OCI-M1 (cell line): Measurements from ENCODE around the gene DNASE1L1.
A peak's percentile ranks its signal among the peaks of the same experiment; 100 is the strongest.

Source experiments
- DNase-seq: peaks from one replicate; lab custom pipeline; 2025; lab: John Stamatoyannopoulos, UW

The DNASE1L1 gene, protein sequence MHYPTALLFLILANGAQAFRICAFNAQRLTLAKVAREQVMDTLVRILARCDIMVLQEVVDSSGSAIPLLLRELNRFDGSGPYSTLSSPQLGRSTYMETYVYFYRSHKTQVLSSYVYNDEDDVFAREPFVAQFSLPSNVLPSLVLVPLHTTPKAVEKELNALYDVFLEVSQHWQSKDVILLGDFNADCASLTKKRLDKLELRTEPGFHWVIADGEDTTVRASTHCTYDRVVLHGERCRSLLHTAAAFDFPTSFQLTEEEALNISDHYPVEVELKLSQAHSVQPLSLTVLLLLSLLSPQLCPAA

DNA sequence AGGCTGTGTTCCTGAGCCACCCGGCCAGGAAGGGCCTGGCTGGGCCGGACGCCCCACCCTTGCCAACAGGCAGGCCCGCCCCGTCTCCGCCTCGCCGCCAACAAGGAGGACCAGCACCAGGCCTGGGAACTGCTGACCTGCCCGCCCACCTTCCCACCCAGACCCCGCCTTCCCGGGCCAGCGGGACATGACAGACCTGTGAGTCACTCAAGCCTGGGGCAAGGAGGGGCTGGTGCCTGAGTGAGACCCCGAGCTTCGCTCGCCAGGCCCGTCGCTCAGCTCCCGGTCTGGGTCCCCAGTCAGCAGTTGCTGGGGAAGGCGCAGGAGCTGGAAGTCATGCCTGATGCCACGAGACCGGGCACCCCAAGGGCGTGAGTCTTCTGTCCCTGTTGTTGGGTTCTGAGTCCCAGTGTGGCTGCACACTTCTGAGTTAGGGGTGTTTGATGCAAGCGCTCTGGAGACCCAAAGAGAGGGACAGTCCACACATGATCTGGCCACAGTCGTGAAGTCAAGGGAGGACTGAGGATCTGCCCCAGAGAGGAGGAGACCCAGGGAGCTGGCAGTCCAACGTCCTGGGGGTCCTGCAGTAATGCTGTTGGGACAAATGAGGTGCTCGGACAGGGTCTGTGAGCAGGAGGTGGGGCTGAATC lies at the start of gene DNASE1L1:
Gene DNASE1L1 (minus strand): TSS at position 33 of the 650 bp plus-strand sequence. CDS start 3,686 bp downstream, outside the sequence.
- peak; percentile 86 for DNase-seq

DNA sequence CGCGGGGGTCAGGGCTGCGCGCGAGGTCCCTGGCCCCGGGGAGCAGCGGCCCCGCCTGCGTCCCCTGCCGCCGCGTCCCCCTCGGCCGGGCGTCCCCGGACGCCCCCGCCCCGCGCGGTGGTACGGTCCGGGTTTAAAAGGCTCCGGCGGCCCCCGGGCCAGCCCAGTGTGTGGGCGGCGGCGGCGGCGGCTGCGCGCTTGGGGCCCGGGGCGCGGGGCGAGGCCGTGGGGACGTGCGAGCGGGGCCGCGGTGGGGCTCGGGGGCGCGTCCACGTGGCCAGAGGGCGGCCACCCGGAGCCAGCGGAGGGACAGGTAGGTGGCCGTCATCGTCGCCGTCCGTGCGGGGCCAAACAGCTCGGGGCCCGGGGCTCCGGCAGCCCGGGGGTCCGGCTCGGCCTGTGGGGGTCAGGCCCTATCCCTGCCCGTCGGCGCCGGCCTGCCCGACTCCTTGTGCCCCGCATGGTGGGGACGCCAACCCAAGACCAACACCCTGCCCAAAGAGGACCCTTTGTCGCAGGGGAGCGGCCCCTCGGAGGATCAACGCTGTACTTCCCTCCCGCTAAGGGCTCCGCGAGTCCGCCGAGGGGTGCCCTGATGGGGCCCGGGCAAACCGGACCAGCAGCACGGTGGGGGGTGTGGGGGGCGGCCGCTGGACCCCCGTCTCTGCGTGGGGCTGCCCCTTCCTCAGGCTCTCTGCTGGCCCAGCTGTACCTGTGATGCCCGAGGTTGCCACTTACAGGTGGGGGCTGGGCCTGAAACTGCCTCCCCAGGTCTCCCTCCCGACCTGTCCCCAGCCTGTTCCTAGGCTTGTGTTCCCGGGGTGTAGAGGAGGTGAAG lies 49.3 kb upstream of the DNASE1L1 start, which contains the start of gene PLXNA3:
Gene PLXNA3 (plus strand): TSS at position 166 of the 838 bp plus-strand sequence. CDS start 1,903 bp downstream, outside the sequence.
- peak; percentile 44 for DNase-seq

DNA sequence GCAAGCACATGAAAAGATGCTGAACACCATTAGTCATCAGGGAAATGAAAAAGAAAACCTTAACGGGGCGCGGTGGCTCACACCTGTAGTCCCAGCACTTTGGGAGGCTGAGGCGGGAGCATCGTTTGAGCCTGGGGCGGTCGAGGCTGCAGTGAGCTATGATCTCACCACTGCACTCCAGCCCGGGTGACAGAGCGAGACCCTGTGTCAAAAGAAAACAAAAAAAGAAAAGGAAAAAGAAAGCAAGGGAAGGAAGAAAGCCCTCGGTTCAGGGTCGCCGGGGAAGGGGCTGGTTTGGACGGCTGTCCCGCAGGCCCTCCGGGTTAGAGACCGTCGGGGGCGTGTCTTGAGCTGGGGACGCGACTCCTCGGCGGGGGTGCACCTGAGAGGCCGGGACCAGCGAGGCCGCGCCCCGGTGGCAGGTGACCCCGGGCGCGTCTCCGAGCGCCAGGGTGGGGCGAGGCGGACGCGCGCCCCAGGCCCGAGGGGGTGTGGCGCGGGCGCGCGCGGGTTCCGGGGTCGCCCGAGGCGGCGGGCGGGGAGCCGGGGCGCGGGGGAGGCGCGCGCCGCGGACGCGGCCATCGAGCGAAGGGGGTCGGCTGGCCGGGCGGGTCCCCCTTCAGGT lies 48.5 kb upstream of the DNASE1L1 start:
- peak; percentile 17 for DNase-seq

DNA sequence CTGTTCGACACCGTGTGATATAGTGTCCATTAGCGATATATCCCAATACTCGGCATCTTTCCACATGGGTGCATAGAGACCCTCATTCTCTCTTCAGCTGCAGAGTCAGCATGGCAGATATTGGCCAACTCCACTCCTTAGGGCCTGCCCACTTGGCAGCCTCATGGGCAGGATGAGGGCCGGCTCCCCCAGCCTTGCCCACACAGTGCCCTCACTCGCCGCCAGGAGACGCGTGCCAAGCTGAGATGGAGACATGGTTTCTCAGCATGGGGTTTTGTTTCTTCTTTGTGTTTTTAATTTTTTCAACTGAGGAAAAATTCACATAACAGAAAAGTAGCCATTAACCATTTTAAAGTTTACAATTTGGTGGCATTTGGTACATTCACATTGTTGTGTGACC lies 43.8 kb upstream of the DNASE1L1 start:
- no peak for DNase-seq

DNA sequence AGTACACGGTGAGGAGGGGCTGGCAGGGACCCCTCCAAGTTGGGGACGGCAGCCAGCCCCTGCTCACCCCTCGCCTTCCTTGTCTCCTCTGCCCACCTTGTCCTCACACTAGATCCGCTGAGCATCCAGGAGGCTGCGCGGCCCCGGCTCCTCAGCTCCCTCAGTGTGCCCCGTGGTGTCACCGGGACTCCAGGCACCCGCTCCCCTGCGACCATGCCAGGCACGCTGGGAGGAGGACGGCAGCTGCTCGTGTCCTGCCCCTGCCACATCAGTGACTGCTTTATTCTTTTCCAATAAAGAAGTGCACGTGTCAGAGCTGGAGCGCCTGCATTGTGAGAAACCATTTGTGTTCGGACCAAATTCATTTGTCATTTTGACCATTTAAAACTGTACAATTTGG lies 41.3 kb upstream of the DNASE1L1 start:
- DNase-seq = no peak

DNA sequence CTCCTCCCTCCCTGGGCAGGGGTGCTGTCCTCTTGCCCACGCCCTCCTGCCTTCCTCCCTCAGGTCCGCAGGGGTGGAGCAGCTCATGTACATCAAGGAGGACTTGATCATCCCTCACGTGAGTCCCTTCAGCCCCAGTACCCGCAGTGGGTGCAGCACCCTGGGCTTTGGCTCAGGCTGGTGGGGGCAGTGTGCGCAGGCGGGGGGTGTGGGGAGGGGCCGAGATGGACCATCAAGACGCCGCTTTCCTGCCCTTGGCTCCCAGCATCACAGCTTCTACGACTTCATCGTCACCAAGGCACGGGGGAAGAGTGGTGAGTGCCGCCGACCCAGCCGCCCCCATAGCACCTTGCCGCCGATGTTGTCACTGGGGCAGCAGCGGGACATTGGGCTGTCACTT lies 40.6 kb upstream of the DNASE1L1 start:
- no peak for DNase-seq

DNA sequence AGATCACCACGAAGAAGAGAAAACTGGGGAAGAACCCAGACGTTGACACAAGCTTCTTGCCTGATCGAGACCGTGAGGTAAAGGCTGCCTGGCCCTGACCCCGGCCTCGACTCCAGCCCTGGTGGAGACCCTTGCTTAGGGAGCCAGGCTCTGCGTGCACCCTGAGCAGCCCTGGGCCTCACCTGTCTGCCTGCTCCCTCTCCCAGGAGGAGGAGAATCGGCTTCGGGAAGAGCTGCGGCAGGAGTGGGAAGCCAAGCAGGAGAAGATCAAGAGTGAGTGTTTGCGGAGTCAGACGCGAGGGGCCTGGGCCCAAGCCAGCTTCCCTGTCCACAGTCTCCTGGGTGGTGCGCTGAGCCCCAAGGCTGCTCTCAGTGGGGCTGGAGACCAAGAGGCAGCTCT lies 39.4 kb upstream of the DNASE1L1 start:
- DNase-seq = no peak

DNA sequence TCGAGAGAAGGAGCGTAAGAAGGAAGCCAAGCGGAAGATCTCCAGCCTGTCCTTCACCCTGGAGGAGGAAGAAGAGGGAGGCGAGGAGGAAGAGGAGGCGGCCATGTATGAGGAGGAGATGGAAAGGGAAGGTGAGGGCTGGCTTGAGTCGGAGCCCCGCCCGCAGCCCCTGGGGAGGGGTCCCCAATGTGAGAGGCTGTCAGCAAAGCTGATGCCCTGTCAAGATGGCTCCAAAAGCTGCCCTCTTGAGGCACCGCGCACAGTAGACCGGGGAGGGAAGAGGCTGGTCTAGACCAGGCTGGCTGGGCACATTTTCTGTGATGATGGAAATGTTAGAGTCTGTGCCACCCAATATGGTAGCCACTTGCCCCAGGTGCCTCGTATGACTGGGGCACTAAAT lies 37.4 kb upstream of the DNASE1L1 start:
- no peak for DNase-seq

DNA sequence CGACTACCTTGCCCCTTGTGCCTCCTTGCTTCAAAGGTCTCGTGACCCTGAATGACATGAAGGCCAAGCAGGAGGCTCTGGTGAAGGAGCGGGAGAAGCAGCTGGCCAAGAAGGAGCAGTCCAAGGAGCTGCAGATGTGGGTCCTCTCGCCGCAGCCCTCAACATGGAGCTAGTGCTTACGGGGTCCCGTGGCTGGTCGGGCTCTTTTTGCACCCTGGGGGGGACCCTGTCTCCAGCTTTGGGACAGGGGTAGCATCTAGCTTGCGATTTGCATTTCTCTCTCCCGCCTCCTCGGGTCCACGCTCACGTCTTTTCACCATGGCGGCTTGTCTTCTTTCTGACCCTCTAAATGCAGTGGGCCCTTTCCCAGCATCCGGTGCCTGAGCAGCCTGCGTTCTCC lies 36.7 kb upstream of the DNASE1L1 start:
- no peak for DNase-seq

DNA sequence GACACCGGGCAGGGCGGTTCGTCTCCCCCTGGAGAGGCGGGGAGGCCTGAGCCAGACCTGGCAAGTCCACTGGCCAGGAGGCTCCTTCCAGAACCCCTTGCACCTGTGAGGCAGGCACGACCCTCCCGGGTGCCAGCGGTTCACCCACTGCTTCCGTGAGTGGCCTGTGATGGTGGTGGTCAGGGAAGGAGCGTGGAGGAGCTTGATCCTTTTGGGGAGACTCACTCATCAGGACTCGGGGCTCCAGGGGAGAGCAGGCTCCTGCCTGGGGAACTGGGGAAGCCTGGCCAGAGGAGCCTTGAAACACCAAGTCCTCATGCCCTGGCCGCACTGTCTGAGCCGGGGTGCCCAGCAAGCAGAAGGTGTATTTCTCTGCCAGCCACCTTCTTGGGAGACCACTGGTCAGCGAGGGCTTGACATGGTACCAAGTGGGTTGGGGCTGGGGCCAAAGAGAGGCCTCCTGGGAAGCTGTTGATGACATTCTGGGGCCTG lies 35.7 kb upstream of the DNASE1L1 start:
- no peak for DNase-seq

DNA sequence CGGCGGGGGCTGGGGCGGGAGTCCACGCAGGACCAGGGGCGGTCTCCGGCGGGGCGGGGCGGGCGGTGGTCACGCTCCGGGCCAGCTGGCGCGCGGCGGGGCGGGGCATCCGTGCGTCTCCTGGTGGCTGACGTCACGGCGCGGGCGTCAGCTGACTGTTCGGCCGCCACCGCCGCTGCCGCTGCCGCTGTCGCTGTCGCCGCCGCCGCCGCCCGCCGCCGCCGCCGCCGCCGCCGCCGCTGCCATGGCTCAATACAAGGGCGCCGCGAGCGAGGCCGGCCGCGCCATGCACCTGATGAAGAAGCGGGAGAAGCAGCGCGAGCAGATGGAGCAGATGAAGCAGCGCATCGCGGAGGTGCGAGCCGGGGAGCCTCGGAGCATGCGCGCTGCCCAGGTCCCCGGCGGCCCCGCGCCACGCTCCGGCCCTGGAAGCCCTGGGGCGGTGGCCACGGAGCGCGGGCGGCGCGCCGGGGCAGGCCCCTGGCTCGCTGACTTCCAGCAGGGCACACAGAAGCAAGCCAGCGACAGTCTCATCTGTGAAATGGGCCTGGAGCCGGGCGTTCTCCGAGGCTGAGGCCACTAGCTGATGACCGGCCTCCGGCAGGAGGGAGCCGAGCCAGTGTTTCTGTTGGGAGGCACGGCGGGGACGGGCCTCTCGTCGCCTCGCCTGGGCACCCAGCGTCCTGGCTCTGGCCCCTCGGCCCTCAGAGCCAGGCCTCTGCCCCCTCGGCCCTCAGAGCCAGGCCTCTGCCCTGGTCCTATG lies 35.1 kb upstream of the DNASE1L1 start, which contains the start of gene FAM50A:
Gene FAM50A (plus strand): TSS at position 150 of the 763 bp plus-strand sequence. CDS start 95 bp downstream, at position 245.
- peak; percentile 74 for DNase-seq

DNA sequence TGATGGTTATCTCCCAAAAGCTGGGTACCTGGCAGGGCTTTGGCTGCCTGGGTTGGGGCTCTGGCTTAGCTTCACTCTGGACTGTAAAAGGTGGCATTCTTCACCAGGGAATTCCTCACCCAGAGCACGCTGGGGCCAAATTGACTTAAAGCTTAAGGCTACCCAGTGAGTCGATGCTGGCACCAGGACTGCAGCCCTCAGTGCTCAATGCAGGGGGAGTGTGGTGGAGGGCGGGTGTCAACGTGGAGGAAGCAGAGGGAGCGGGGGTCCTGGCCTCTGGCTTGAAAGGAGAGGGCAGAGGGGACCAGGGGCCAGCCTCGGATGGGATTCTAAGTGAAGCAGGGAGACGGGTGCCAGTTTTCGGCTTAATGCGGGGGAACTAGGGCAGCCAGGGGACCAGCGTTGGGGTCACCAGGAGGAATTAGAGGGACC lies 34.4 kb upstream of the DNASE1L1 start:
- DNase-seq = peak; percentile 27

DNA sequence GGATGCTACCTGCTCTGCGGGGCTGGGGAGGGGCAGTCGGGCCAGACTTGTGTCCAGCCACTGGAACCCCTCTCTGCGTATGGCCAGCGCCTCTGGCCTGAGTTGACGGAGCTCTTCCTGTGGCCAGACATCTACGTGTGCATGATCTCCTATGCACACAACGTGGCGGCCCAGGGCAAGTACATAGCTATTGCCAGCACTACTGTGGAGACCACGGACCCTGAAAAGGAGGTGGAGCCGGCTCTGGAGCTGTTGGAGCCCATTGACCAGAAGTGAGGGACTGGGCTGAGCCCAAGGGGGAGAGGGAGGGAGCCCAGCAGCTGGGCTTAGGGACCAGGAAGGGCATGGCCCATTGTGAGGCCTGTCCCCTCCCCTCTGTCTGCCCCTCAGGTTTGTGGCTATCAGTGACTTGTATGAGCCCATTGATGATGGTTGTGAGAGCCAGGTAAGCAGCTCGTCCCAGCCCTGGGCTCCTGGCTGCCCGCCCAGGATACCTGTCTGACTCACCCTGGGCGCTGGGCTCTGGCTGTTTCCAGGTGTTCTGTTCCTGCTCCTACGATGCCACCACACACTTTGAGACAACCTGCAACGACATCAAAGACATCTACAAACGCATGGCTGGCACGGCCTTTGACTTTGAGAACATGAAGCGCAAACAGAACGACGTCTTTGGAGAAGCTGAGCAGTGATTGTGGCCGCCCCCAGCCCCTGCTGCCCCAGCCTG lies 33.1 kb upstream of the DNASE1L1 start:
- DNase-seq = no peak

DNA sequence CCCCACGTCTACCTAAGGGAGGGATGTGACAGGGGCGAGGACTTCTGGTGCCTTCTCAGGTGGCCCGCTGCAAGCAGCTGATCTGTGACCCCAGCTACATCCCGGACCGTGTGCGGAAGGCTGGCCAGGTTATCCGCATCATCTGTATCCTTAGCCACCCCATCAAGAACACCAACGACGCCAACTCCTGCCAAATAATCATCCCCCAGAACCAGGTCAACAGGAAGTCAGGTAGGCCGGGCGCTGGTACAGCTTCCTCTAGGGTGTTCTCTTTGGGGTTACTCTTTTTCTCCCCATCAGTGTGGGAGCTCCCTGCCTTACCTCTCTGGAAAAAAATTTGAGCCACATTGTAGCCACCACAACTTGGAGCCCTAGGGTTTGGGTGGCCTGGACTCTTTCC lies 32.5 kb upstream of the DNASE1L1 start:
- DNase-seq = no peak

DNA sequence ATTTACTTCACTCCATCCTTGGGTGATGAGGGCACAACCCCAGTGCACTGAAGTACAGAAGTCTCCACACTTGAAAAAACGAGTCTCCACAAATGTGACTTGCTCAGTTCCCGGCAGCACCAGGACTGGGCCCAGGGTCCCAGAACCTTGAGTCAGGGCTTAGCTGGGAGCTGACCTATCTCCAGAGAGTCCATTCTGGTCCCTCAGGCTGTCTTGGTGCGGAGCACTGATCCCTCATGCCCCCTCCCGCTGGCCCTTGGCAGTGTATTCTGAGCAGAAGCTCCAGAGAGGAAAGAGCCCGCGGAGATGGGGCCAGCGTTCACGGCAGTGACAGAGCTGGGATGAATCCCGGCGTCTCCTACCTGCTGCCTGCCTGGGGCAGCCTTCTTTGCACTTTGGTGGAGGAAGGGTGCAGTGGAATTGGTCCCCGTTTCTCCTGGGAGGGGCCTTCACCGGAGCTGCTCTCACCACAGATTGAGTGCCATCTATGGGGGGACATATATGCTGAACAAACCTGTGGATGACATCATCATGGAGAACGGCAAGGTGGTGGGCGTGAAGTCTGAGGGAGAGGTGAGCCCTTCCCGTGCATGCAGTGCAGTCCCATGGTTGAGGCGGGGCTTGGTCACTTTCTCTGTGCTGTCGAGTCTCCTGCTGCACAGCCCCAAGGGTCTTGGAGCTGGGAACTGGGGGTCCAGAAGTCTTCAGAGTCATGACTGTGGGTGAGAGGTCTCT lies 31.7 kb upstream of the DNASE1L1 start:
- DNase-seq = no peak

DNA sequence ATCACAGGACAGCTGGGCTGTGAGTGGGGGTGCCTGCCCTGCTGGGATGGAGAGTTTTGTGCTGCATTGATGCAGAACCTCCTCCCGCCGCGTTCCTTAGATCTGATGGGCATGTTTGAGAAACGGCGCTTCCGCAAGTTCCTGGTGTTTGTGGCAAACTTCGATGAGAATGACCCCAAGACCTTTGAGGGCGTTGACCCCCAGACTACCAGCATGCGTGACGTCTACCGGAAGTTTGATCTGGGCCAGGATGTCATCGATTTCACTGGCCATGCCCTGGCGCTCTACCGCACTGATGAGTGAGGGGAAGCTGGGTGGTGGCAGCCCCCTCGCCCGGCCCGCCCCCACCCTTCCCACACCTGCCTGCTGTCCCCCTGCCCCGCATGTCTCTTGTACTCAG lies 30.8 kb upstream of the DNASE1L1 start:
- no peak for DNase-seq

DNA sequence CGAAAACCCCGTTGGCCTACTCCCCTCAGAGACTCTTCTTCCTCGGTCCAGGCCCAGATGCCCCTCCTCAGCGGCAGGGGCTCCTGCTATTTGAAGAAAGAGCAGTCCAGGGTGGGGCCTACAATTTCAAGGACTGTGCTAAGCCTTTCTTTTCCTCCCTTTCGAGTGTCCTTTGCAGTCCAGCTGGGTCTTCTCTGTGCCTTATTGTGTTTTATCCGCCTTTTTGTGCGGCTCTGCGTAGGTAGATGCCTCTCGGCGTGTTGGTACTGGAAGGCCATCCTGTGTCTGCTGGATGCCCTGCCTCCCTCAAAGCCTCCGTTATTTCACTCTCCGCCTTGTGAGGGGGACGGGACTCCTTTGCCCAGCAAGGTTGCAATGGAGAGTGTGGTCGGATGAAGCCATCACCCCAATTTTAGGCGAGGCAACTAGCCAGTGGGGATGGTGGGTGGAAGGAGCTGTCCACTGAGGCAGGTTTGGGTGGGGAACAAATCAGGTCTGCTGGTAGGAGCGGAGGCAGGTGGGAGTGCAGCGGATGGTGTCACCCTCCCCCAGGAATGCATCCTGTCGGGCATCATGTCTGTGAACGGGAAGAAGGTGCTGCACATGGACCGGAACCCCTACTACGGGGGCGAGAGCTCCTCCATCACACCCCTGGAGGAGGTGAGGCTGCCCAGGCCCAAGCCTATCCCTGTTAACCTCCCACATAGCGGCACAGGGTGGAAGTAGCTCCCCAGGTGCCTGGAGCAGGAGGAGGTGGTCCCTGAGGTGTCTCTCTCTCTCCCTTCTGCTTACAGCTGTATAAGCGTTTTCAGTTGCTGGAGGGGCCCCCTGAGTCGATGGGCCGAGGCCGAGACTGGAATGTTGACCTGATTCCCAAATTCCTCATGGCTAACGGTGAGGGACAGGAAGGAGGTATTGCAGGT lies 29.2 kb upstream of the DNASE1L1 start:
- DNase-seq = no peak

DNA sequence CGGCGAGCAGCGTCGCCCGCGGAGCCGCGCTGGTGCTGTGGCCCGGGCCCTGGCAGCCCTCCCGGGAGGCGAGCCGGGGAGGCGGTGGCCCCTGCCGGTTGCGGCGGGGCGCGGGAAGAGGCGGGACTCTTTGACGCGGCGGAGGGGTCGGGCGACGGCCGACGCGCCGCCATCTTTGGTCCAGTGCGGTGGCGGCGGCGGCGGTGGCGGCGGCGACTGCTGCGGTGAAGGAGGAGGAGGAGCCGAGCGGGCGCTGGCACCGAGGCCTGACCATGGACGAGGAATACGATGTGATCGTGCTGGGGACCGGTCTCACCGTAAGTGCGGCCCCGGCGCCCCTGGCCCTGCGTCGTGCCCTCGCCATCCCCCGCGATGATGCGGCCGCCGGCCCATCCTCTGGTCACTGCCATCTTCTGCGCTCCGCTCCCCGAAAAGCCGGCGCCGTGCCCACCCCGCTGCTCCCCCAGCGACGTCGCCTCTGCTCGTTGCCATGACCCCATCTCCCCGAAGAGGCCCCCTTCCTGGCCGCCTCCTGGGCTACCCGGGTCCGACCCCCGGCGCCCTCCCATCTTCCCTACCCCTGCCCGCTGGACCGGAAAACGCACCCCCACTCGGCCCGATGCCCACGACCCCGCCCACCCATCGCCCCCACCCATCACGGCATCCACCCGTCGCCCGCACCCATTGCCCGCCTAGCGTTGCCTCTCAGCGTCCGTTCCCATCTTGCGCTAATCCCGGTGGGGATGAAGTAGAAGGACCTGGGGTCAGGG lies 28.1 kb upstream of the DNASE1L1 start, which contains the start of gene GDI1:
Gene GDI1 (plus strand): TSS at position 172 of the 770 bp plus-strand sequence. CDS start 101 bp downstream, at position 273.
- DNase-seq = peak; percentile 51
